H9 (cell line): ENCODE measurements around the gene NOTUM. TPM values are rescaled to one million over a fixed set of nuclear protein-coding genes. Genes with fewer than 3 reads are reported as not detected.

Experiments used
- DNase-seq: peaks from one replicate; pipeline ENCODE4 v3.0.0-alpha.2; 2017
- H2AFZ ChIP-seq: one replicate; pipeline ENCODE4 v1.6.1; 2013; ENCODE audit warnings: mild to moderate bottlenecking, low read length, control low read depth, moderate library complexity
- H2AK5ac ChIP-seq: 2 replicates; pipeline ENCODE4 v1.6.1; 2013; ENCODE audit warnings: low read length, control low read depth, mixed read lengths; ENCODE audit not compliant: insufficient read length
- H2BK120ac ChIP-seq: one replicate; pipeline ENCODE4 v1.6.1; 2013; ENCODE audit warnings: low read depth, mild to moderate bottlenecking, low read length, control low read depth, inconsistent platforms; ENCODE audit not compliant: poor library complexity, severe bottlenecking
- H2BK12ac ChIP-seq: 2 replicates; pipeline ENCODE4 v1.6.1; 2013; ENCODE audit warnings: low read length, control low read depth, mixed read lengths, low read depth; ENCODE audit not compliant: insufficient read length
- H2BK15ac ChIP-seq: 2 replicates; pipeline ENCODE4 v1.6.1; 2013; ENCODE audit warnings: low read depth, low read length, control low read depth
- H2BK20ac ChIP-seq: one replicate; pipeline ENCODE4 v1.6.1; 2013; ENCODE audit warnings: low read depth, mild to moderate bottlenecking, low read length, control low read depth, inconsistent platforms; ENCODE audit not compliant: poor library complexity, severe bottlenecking
- H2BK5ac ChIP-seq: 2 replicates; pipeline ENCODE4 v1.6.1; 2013; ENCODE audit warnings: low read length, control low read depth, mixed read lengths; ENCODE audit not compliant: insufficient read length
- H3K14ac ChIP-seq: 2 replicates; pipeline ENCODE4 v1.6.1; 2013; ENCODE audit warnings: low read length, control low read depth; ENCODE audit not compliant: insufficient read depth
- H3K18ac ChIP-seq: 2 replicates; pipeline ENCODE4 v1.6.1; 2013; ENCODE audit warnings: low read depth, mild to moderate bottlenecking, mixed read lengths, low read length, control low read depth; ENCODE audit not compliant: insufficient read length
- H3K23ac ChIP-seq: 2 replicates; pipeline ENCODE4 v1.6.1; 2013; ENCODE audit warnings: low read length, control low read depth, mixed read lengths, low read depth; ENCODE audit not compliant: insufficient read length
- H3K23me2 ChIP-seq: 2 replicates; pipeline ENCODE4 v1.6.1; 2013; ENCODE audit warnings: low read depth, mild to moderate bottlenecking, mixed read lengths, low read length, control low read depth; ENCODE audit not compliant: insufficient read length, poor library complexity, severe bottlenecking
- H3K27ac ChIP-seq: 2 replicates; pipeline ENCODE4 v1.5.1; 2013; ENCODE audit warnings: low read length, control low read depth, mixed read lengths, low read depth; ENCODE audit not compliant: insufficient read length
- H3K27me3 ChIP-seq: 2 replicates; pipeline ENCODE4 v1.6.1; 2013; ENCODE audit warnings: low read length, control low read depth, inconsistent platforms; ENCODE audit not compliant: insufficient read depth
- H3K4ac ChIP-seq: 2 replicates; pipeline ENCODE4 v1.6.1; 2013; ENCODE audit warnings: low read depth, mild to moderate bottlenecking, control low read depth, inconsistent platforms, low read length, moderate library complexity
- H3K4me1 ChIP-seq: 2 replicates; pipeline ENCODE4 v1.6.1; 2013; ENCODE audit warnings: low read length, control low read depth, inconsistent platforms; ENCODE audit not compliant: insufficient read depth
- H3K4me2 ChIP-seq: 2 replicates; pipeline ENCODE4 v1.6.1; 2013; ENCODE audit warnings: low read length, control low read depth, mixed read lengths; ENCODE audit not compliant: insufficient read length, insufficient read depth
- H3K56ac ChIP-seq: 2 replicates; pipeline ENCODE4 v1.6.1; 2013; ENCODE audit warnings: low read depth, mild to moderate bottlenecking, mixed read lengths, low read length, control low read depth; ENCODE audit not compliant: insufficient read length
- H3K79me1 ChIP-seq: 2 replicates; pipeline ENCODE4 v1.6.1; 2013; ENCODE audit warnings: low read depth, mild to moderate bottlenecking, moderate library complexity, low read length, control low read depth, inconsistent platforms; ENCODE audit not compliant: insufficient read depth, poor library complexity, severe bottlenecking
- H3K79me2 ChIP-seq: 2 replicates; pipeline ENCODE4 v1.6.1; 2013; ENCODE audit warnings: low read length, control low read depth, inconsistent platforms; ENCODE audit not compliant: insufficient read depth
- H3K9ac ChIP-seq: 2 replicates; pipeline ENCODE4 v1.6.1; 2013; ENCODE audit warnings: low read length, control low read depth, mixed read lengths; ENCODE audit not compliant: insufficient read length; ENCODE audit errors: extremely low read depth
- H3K9me3 ChIP-seq: one replicate; pipeline ENCODE4 v1.6.1; 2013; ENCODE audit warnings: low read depth, low read length, inconsistent platforms; ENCODE audit not compliant: control insufficient read depth
- H3T11ph ChIP-seq: one replicate; pipeline ENCODE4 v1.6.1; 2013; ENCODE audit warnings: mild to moderate bottlenecking, low read length, control low read depth, inconsistent platforms
- H4K20me1 ChIP-seq: one replicate; pipeline ENCODE4 v1.6.1; 2013; ENCODE audit not compliant: control insufficient read depth, insufficient read length, insufficient read depth
- H4K5ac ChIP-seq: 2 replicates; pipeline ENCODE4 v1.6.1; 2013; ENCODE audit warnings: low read depth, mild to moderate bottlenecking, mixed read lengths, low read length, control low read depth; ENCODE audit not compliant: insufficient read length
- H4K8ac ChIP-seq: replicated peaks from 2 replicates; pipeline ENCODE4 v1.6.1; 2013; ENCODE audit warnings: low read length, control low read depth, mixed read lengths, low read depth; ENCODE audit not compliant: insufficient read length
- H4K91ac ChIP-seq: 2 replicates; pipeline ENCODE4 v1.6.1; 2013; ENCODE audit warnings: low read depth, mild to moderate bottlenecking, moderate library complexity, mixed read lengths, low read length, control low read depth; ENCODE audit not compliant: insufficient read length
- H3K27ac Mint-ChIP-seq, 3 experiments: 2 replicates in 2 of 3; 3 replicates in 1 of 3; pipeline ENCODE4 v1.8.0; 2020 to 2021; ENCODE audit warnings: mixed read lengths in 3 of 3, mild to moderate bottlenecking in 1 of 3, moderate library complexity in 1 of 3
- H3K27me3 Mint-ChIP-seq: 2 replicates; pipeline ENCODE4 v1.8.0; 2021; ENCODE audit warnings: low read depth, mild to moderate bottlenecking, moderate library complexity, mixed read lengths
- H3K36me3 Mint-ChIP-seq, 3 experiments: 2 replicates in 2 of 3; 3 replicates in 1 of 3; pipeline ENCODE4 v1.8.0; 2020 to 2021; ENCODE audit warnings: low read depth in 3 of 3, mixed read lengths in 3 of 3; ENCODE audit not compliant: insufficient read depth in 1 of 3
- H3K4me1 Mint-ChIP-seq, 2 experiments: 2 replicates each; pipeline ENCODE4 v1.8.0; 2020; ENCODE audit warnings: mixed read lengths in 2 of 2
- H3K4me3 Mint-ChIP-seq, 2 experiments: 2 replicates in 1 of 2; 3 replicates in 1 of 2; pipeline ENCODE4 v1.8.0; 2020 to 2021; ENCODE audit warnings: mild to moderate bottlenecking in 2 of 2, mixed read lengths in 2 of 2, moderate library complexity in 1 of 2
- H3K9me3 Mint-ChIP-seq, 2 experiments: 2 replicates in 1 of 2; 3 replicates in 1 of 2; pipeline ENCODE4 v1.8.0; 2020; ENCODE audit warnings: mild to moderate bottlenecking in 2 of 2, mixed read lengths in 2 of 2, moderate library complexity in 1 of 2
- WGBS: extraction: QIAGEN DNeasy Blood & Tissue Kit; methylation state at CpG from one replicate; pipeline ENCODE4 v1.1.7; 2013; ENCODE audit warnings: missing lambda C conversion rate, low lambda C conversion rate, mixed read lengths; ENCODE audit not compliant: insufficient read length; ENCODE audit errors: extremely low coverage; 5-methylcytosine and 5-hydroxymethylcytosine counted together
- total RNA-seq: library from RNA; stranded (reverse); gene quantifications from 2 replicates; pipeline ENCODE4 v1.2.1, GENCODE V29; 2021
- TF ChIP-seq, protein P1 (sequence below): fragments of 200-600 bp; sonication (generic); conservative IDR thresholded peaks from 3 replicates; pipeline ENCODE4 v1.8.0; 2021; ENCODE audit warnings: antibody characterized with exemption, mild to moderate bottlenecking

NOTUM gene
- total RNA-seq, 1 experiment from 2014 or later: 2.1 TPM

DNA sequence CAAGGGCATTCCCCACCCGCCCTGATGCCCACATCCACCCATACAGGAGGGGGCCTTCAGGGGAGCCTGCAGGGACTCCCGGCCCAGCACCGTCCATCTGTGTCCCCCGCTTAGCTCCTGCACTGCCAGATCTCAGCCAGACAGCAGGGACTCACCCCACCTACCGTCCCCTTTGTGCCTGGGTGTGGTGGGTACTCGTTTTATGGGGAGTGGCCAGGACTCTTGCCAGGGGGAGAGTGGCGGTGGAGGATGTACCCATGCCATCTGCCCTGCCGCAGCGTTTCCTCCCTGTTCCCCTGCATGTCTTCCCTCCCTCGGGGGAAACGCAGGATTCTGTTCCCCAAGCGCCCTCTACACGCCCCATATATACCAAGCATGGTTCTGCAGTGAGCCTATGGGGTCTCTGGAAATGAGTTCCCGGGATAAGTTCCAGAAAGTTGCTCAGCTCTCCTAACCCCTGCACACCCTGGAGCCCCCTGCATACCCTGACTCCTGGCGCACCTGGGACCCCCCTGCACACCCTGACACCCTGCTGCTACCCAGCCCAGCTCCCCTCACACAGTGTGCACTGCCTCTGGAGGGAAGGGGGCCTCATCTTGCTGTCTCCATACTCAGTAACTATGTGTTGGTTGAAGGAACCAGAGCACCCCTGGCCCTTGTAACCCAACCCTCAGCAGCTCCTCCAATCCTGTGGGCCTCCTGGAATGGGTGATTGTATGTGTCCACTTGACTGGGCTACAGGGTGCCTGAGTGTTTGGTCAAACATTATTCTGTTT is 29.2 kb downstream of the NOTUM start:
- no peaks in the 10 kb centered on the region for H3K4me1 ChIP-seq
- H3K14ac ChIP-seq: no peak overlapping the region
- Mint-ChIP-seq H3K36me3 (peaks cover 3 to 32% (median 21%) of the 10 kb centered on the region in 3 experiments; a peak in 6 of 7 replicates), H3K4me3 (peak overlapping the region in 1 of 2 experiments; percentile 26; a peak in 2 of 5 replicates), H3K27me3 (peaks cover 20% of the 10 kb centered on the region), H3K4me1 (peaks cover 2 to 15% of the 10 kb centered on the region in 2 experiments; a peak in 3 of 4 replicates), H3K9me3 (no peaks in the 10 kb centered on the region), H3K27ac (peak overlapping the region in 1 of 3 experiments; percentile 89; a peak in 2 of 7 replicates)
- no CpG with 5 or more reads among the region's 15 CpGs for WGBS
- H3K23ac ChIP-seq: no peak overlapping the region
- no peak overlapping the region for H2BK15ac ChIP-seq
- H3T11ph ChIP-seq: no peak overlapping the region
- no peak overlapping the region for H2BK12ac ChIP-seq
- H4K20me1 ChIP-seq: peaks cover 4% of the 10 kb centered on the region
- no peak overlapping the region for H3K4ac ChIP-seq
- H3K27ac ChIP-seq: no peak overlapping the region
- H3K23me2 ChIP-seq: peaks cover 5% of the 10 kb centered on the region
- peaks cover 3% of the 10 kb centered on the region for H3K79me1 ChIP-seq
- H3K18ac ChIP-seq: no peak overlapping the region
- no peak overlapping the region for H3K9ac ChIP-seq
- no peaks in the 10 kb centered on the region for H3K9me3 ChIP-seq
- no peaks in the 10 kb centered on the region; the same call in 1 of the 2 replicates for H3K27me3 ChIP-seq
- TF ChIP-seq, protein P1, sequence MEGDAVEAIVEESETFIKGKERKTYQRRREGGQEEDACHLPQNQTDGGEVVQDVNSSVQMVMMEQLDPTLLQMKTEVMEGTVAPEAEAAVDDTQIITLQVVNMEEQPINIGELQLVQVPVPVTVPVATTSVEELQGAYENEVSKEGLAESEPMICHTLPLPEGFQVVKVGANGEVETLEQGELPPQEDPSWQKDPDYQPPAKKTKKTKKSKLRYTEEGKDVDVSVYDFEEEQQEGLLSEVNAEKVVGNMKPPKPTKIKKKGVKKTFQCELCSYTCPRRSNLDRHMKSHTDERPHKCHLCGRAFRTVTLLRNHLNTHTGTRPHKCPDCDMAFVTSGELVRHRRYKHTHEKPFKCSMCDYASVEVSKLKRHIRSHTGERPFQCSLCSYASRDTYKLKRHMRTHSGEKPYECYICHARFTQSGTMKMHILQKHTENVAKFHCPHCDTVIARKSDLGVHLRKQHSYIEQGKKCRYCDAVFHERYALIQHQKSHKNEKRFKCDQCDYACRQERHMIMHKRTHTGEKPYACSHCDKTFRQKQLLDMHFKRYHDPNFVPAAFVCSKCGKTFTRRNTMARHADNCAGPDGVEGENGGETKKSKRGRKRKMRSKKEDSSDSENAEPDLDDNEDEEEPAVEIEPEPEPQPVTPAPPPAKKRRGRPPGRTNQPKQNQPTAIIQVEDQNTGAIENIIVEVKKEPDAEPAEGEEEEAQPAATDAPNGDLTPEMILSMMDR: no peak
- H2BK20ac ChIP-seq: no peak overlapping the region
- H2AK5ac ChIP-seq: no peak overlapping the region
- H2BK120ac ChIP-seq: no peak overlapping the region
- H4K8ac ChIP-seq: no peak overlapping the region
- no peak overlapping the region for H2BK5ac ChIP-seq
- no peak overlapping the region for H4K5ac ChIP-seq
- DNase-seq: no peak
- H4K91ac ChIP-seq: no peak overlapping the region
- no peak overlapping the region for H3K56ac ChIP-seq
- no peak overlapping the region for H2AFZ ChIP-seq
- no peak overlapping the region for H3K4me2 ChIP-seq
- peaks cover 2% of the 10 kb centered on the region; the same call in 1 of the 2 replicates for H3K79me2 ChIP-seq
